NCI-H1105 treated with DMSO at 0.1 percent for 48 hours (cell line): ENCODE measurements around the gene ITIH1.
"Not testable (repeated sequence)": the region's sequence is repeated elsewhere in the genome, so short reads cannot be mapped to it uniquely, and the experiment has no call there.

Experiments
- DNase-seq: peaks from one replicate; lab custom pipeline; 2025; lab: John Stamatoyannopoulos, UW

ITIH1 gene

DNA sequence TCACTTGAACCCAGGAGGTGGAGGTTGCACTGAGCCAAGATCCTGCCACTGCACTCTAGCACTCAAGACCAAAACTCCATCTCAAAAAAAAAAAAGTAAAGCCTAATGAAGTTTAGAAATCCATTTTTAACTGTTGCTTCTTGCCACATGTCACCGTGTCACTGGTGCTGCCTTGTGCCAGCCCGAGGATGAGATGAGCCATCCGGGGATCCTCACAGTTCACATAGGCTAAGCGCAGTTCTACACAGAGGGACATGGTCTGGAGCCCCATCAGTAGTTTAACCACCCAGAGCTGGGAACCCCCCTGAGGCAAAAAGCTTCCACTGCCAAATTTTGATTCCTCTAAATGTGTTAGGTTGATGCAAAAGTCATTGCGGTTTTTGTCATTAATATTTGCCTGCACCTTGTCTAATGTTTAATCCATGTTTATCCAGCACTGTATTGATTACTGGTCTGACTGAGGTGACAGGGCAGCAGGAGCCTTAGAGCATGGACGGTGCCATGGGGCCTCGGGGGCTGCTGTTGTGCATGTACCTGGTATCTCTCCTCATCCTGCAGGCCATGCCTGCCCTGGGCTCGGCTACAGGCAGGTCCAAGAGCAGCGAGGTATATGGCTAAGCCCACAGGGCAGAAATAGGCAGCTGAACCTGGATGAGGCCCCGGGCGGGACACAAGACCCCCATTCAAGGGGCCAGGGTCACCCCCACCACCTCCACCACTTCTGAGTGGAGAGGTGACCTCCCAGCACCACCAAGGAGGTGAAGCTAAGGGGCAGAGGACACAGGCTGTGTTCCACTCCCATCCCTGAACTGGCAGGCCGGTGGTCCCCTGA is at the start of gene ITIH1:
TSS of gene ITIH1 (plus strand) at position 473 of the 832 bp plus-strand sequence. CDS start at position 490, 17 bp downstream.
- no peak for DNase-seq

DNA sequence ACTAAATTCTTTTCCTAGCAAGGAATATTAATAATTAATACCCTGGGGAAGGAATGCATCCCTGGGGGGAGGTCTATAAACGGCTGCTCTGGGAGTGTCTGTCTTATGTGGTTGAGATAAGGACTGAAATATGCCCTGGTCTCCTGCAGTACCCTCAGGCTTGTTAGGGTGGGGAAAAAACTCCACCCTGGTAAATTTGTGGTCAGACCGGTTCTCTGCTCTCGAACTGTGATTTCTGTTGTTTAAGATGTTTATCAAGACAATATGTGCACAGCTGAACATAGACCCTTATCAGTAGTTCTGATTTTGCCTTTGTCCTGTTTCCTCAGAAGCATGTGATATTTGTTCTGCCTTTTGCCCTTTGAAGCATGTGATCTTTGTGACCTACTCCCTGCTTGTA is 48.6 kb upstream of the ITIH1 start:
- not testable (repeated sequence) for DNase-seq

GRCh38 chr3:52730681-52731080 is 46.7 kb upstream of the ITIH1 start:
- no peak for DNase-seq

GRCh38 chr3:52731590-52731989 is 45.8 kb upstream of the ITIH1 start:
- DNase-seq = no peak

DNA sequence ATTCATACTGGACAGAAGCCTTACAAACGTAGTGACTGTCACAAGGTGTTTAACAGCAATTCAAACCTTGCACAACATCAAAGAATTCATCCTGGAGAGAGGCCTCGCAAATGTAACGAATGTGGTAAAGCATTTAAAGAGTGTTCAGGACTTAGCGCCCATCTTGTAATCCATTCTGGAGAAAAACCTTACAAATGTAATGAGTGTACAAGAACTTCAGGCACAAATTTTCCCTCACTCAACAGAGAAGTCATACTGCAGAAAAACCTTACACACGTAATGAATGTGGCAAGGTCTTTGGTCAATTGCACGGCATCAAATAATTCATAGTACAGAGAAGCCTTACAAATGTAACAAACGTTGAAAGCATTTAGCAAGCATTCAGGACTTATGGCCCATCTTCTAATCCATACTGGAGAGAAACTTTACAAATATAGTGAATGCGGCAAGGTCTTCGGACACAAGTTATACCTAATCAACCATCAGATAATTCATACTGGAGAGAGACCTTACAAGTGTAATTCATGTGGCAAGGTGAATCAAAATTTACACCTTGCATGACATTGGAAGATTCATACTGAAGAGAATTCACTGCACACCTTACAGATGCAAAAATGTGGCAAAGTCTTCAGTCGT is 44.0 kb upstream of the ITIH1 start:
- DNase-seq = no peak

- DNase-seq = no peak
Observed at GRCh38 chr3:52739730-52740129, 37.7 kb upstream of the ITIH1 start.

GRCh38 chr3:52742418-52743041 is 34.9 kb upstream of the ITIH1 start:
- no peak for DNase-seq

- peak; percentile 21 for DNase-seq
Observed at GRCh38 chr3:52743152-52743551, 34.2 kb upstream of the ITIH1 start.

DNA sequence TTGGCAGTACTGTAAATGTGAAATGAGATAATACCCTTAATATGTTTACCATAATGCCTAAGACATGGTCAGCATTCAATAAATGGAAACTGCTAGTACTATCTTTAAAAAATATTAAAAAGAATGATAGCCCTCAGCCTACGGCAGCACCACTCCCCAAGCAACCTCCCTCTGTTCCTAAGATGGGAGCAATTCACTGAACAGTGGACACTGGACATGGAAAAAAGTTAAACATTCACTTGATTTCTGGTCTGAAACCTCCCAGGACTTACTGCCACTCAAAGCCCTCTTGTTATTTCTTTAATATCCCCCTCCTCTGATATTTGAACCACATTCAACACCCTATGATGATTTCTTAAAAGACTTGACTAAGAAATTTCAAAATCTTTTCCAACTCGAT is 33.7 kb upstream of the ITIH1 start:
- no peak for DNase-seq

DNA sequence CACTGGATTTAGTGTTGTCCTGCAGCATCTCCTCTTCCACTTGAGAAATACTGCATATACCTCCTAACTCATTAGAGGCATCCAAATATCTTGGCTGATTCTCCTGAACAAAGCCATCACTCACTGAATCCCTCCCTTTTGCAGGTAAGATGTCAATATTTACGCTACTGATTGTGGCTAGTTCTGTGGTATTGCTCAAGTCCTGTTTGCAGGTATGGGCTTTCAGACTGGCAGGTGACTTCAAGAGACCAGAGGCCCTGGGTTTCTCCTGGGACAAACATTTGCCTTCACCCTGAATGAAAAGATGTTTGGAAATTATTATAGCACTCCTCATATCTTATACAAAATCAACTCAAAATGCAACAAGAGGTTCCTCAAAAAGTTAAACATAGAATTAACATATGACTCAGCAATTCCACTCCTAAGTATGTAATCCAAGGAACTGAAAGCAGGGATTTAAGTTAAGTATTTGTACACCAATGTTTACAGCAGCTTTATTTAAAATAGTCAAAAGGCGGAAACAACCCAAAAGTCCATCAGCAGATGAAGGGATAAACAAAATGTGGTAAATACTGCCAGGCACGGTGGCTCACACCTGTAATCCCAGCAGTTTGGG is 25.2 kb upstream of the ITIH1 start:
- no peak for DNase-seq

- no peak for DNase-seq
Observed at GRCh38 chr3:52754373-52754772, 23.0 kb upstream of the ITIH1 start.

GRCh38 chr3:52756141-52756540 is 21.3 kb upstream of the ITIH1 start:
- no peak for DNase-seq

DNA sequence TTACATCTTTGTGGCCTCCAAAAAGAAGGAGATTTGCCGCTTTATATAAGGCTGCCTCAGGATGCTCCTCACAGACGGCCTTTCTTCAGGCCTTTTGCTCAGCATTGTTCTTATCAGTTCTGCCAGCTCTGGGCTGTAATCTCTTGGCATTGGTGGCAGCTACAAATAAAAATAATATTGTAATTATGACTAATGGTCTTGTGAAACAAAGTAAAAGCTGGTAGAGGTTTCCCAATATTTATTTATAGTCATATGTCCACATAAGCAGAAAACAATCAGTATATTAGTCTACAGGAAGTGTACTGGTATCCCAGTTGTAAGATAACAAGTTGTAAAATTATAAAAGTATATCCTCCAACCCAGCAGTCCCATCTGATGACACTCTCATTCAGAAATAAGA is 13.9 kb upstream of the ITIH1 start:
- DNase-seq = no peak

- peak; percentile 24 for DNase-seq
Observed at GRCh38 chr3:52769786-52770455, 7.5 kb upstream of the ITIH1 start.

DNA sequence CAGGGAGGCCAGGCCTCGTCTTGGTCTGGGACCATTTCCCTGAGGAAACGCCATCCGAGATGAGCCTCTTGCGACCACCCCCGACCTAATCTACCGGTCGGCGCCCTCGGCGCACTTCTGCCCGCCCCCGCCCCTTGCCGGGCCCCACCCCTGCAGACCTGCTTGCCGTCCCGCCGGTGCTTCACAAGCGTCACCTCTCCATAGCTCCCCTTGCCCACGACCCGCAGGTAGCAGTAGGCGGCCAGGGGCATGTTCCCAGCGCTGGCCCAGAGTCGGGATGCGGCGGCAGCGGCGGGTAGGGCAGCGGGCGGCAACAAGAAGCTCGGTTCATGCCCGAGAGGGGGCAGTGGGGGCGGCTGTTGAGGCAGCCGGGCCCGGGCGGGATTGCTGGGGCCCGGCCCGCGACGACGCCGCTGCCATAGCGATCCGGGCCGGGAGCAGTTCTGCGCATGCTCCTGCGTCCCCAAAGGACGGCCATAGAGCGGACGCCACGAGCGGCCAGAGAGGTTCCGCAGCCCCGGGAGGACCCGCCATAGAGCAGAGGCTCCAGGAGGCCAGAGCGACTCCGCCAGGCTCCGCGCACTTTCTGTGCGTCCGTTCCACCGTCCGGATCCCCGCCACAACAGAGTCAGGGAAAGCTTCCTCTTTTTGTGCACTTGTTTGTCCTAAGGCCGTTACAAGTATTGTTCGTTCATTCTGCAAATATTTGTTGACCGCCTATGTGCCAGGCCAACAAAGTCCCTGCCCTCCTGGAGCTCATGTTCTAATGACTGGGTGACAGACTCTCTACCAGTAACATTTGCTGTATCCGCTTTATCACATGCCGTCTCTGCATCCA is 6.7 kb upstream of the ITIH1 start, which contains the start of gene NEK4:
TSS of gene NEK4 (minus strand) at position 445 of the 838 bp plus-strand sequence. CDS start at position 251, 194 bp downstream.
- peak; percentile 83 for DNase-seq

DNA sequence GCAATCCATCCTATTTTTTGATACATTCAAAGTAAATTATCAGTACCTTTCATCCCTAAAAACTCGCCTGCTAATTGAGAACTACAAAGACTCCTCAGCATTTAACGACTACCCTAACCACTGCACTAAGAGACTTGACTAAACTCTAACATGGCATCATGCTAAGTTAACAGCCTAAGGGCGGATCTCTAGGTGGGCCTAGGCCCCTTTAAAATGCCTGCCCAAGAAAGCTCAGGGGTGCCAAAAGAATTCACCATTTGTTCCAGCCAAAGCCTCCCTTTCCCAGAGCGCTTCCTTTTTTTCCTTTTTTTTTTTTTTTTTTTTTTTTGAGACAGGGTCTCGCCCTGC is 6.1 kb upstream of the ITIH1 start:
- no peak for DNase-seq

DNA sequence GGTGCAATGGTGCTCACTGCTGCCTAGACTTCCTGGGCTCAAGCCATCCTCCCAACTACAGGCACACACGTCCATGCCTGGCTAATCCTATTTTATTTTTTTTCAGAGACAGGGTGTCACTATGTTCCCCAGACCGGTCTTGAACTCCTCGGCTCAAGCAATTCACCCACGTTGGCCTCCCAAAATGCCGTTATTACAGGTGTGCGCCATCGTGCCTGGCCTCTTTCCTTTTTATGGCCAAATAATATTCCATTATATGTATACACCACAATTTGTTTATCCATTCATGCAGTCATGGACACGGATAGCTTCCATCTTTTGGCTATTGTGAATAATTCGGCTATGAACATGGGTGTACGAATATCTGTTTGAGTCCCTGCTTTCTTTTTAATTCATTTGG is 5.7 kb upstream of the ITIH1 start:
- DNase-seq = no peak

DNA sequence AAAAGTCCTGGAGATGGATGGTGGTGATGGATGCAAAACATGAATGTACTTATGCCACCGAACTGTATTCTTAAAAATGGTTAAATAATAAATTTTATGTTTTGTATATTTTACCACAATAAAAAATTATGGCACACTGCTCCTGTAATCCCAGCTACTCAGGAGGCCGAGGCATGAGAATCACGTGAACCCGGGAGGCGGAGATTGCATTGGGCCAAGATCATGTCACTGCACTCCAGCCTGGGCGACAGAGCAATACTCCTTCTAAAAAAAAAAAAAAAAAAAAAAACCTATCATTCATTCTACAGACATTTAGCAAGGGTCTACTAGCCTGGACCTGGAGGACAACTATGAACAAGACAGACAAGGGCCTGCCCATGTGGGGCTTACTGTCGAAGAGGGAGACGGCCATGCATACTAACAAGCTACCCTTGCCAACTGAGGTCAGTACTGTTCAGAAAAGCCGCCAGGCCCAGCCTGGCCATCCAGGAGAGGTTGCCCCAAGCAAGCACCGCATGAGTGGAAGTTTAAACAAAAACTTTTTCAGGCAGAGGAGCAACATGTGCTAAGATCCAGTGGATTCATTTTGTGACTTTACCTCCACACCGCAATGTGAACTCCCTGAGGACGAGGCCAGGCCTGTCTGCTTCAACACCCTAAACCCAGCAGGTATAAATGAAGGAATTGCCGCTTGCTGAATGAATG is 3.9 kb upstream of the ITIH1 start:
- DNase-seq = no peak

GRCh38 chr3:52774066-52774713 is 3.2 kb upstream of the ITIH1 start:
- no peak for DNase-seq
